GM23338 (cell line): ENCODE results near the gene PARD3.

Experiments used
- CTCF ChIP-seq, 2 experiments: fragments of 200-600 bp in 1 of 2; sonication (generic) in 1 of 2; conservative IDR thresholded peaks; 2 replicates each; pipeline versions ENCODE4 v1.5.1 to v1.6.1; 2016 to 2017; ENCODE audit warnings: antibody characterized with exemption in 2 of 2, low read depth in 2 of 2, mild to moderate bottlenecking in 2 of 2, moderate library complexity in 1 of 2
- EZH2 ChIP-seq: fragments of 200-600 bp; sonication (generic); IDR thresholded peaks from one replicate; pipeline ENCODE4 v1.8.0; 2017; ENCODE audit warnings: antibody characterized with exemption, mild to moderate bottlenecking, low read depth; ENCODE audit not compliant: unreplicated experiment
- EZH2phosphoT487 ChIP-seq: fragments of 200-600 bp; sonication (generic); IDR thresholded peaks from one replicate; pipeline ENCODE4 v1.8.1; 2018; ENCODE audit warnings: antibody characterized with exemption; ENCODE audit not compliant: unreplicated experiment
- POLR2AphosphoS5 ChIP-seq: IDR thresholded peaks from 2 replicates; pipeline ENCODE4 v1.6.1; 2016; ENCODE audit warnings: antibody characterized with exemption, low read depth
- TF ChIP-seq, protein P1 (sequence below): IDR thresholded peaks from 2 replicates; pipeline ENCODE4 v1.6.1; 2016; ENCODE audit warnings: antibody characterized with exemption

DNA sequence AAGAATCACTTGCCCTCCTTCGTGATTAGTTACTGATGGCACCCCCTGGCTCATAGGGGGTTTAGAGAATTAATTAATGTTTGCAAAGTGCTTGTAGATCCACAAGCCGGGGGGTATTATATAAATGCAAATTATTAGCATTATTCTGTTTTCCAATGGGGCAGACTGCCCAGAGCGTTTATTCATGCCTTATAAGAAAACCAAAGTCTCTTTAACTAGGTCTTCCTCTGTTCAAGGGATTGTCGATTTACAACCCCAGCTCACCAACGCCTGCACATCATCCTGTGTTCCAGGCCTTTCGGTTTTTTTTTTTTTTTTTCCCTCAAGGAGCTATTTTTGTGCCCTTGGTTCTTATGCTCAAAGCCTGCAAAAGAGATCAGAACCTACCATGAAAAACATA, 630.7 kb downstream of the PARD3 start:
- TF ChIP-seq CTCF (conservative IDR thresholded peaks at IDR 0.05; ENCODE audit: low read depth in 2 of 2) (no peak), EZH2phosphoT487 (no peak), POLR2AphosphoS5 (no peak), EZH2 (no peak)
- TF ChIP-seq, protein P1, sequence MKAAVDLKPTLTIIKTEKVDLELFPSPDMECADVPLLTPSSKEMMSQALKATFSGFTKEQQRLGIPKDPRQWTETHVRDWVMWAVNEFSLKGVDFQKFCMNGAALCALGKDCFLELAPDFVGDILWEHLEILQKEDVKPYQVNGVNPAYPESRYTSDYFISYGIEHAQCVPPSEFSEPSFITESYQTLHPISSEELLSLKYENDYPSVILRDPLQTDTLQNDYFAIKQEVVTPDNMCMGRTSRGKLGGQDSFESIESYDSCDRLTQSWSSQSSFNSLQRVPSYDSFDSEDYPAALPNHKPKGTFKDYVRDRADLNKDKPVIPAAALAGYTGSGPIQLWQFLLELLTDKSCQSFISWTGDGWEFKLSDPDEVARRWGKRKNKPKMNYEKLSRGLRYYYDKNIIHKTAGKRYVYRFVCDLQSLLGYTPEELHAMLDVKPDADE: no peak
